ENCODE results near the gene AATF. TPM values are rescaled to one million over a fixed set of nuclear protein-coding genes. Genes with fewer than 3 reads are reported as not detected.

AATF gene, protein sequence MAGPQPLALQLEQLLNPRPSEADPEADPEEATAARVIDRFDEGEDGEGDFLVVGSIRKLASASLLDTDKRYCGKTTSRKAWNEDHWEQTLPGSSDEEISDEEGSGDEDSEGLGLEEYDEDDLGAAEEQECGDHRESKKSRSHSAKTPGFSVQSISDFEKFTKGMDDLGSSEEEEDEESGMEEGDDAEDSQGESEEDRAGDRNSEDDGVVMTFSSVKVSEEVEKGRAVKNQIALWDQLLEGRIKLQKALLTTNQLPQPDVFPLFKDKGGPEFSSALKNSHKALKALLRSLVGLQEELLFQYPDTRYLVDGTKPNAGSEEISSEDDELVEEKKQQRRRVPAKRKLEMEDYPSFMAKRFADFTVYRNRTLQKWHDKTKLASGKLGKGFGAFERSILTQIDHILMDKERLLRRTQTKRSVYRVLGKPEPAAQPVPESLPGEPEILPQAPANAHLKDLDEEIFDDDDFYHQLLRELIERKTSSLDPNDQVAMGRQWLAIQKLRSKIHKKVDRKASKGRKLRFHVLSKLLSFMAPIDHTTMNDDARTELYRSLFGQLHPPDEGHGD
- 47.5 and 54.0 TPM in 2 replicates for total RNA-seq

DNA sequence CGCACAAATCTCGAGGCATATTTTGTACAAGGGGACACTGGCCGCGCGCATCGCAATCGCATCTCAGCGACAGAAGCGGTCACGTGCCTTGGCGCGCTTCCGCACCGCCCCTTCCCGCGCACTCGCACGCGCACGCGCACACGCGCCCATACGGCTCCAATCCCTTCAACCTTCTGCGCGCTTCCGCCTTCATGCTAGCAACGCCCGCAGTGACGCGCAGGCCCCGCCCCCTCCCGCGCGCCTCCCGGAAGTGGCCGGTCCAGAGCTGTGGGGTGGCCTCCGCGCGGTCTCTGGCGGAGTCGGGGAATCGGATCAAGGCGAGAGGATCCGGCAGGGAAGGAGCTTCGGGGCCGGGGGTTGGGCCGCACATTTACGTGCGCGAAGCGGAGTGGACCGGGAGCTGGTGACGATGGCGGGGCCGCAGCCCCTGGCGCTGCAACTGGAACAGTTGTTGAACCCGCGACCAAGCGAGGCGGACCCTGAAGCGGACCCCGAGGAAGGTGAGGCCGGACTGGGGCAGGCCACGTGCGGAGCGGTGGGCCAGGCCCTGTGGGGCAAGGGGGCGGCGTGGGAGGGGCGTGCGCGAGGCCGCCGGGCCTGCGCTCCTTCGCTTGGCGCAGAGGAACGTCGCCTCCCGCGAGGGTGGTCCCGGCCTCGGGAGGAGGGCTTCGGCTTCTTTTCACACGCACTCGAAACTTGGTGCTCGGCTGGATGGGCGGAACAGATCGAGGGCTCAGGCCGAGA, at the start of gene AATF:
AATF (plus strand) TSS at position 238 of the 744 bp plus-strand sequence; CDS start at position 410, 172 bp downstream.
- FAIRE-seq = no peak
- H3K27me3 ChIP-seq (ENCODE audit: control insufficient read depth, insufficient read depth, low read length) = peaks cover 26% of the 10 kb centered on the region
- TF ChIP-seq, protein P1, sequence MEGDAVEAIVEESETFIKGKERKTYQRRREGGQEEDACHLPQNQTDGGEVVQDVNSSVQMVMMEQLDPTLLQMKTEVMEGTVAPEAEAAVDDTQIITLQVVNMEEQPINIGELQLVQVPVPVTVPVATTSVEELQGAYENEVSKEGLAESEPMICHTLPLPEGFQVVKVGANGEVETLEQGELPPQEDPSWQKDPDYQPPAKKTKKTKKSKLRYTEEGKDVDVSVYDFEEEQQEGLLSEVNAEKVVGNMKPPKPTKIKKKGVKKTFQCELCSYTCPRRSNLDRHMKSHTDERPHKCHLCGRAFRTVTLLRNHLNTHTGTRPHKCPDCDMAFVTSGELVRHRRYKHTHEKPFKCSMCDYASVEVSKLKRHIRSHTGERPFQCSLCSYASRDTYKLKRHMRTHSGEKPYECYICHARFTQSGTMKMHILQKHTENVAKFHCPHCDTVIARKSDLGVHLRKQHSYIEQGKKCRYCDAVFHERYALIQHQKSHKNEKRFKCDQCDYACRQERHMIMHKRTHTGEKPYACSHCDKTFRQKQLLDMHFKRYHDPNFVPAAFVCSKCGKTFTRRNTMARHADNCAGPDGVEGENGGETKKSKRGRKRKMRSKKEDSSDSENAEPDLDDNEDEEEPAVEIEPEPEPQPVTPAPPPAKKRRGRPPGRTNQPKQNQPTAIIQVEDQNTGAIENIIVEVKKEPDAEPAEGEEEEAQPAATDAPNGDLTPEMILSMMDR (IDR thresholded peaks at IDR 0.05; ENCODE audit: insufficient read depth, low read length, severe bottlenecking) = no peak
- peaks cover 7% of the 10 kb centered on the region for H3K36me3 ChIP-seq (ENCODE audit: control insufficient read depth, insufficient read depth, low read length)
- H3K4me3 ChIP-seq (ENCODE audit: low read depth, low read length) = peak within 1 kb of the TSS; percentile 93
- DNase-seq (ENCODE audit: low read depth) = peak; percentile 82

GRCh38 chr17:36899250-36900159, 49.2 kb upstream of the AATF start:
- no peaks in the 10 kb centered on the region for H3K36me3 ChIP-seq (ENCODE audit: control insufficient read depth, insufficient read depth, low read length)
- DNase-seq (ENCODE audit: low read depth) (no peak), FAIRE-seq (no peak)
- no peak overlapping the region for H3K4me3 ChIP-seq (ENCODE audit: low read depth, low read length)
- TF ChIP-seq, protein P1 (IDR thresholded peaks at IDR 0.05; ENCODE audit: insufficient read depth, low read length, severe bottlenecking) = no peak
- no peaks in the 10 kb centered on the region for H3K27me3 ChIP-seq (ENCODE audit: control insufficient read depth, insufficient read depth, low read length)

DNA sequence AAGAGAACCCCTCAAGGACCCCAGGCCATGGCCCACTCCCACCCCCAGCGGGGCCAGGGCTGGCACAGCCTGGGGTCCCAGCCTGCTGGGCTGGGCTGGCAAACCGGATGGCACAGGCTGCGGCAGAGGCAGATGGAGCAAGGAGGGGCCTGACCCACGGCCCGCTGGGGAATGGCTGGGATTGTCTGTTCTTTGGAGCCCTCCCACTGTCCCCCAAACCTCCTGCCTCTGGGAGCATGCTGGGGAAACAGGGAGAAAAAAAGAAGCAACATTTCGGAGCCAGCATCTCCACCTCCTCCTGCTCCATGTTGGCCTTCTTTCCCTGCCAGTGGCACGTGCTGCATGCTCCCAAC, 48.6 kb upstream of the AATF start:
- no peaks in the 10 kb centered on the region for H3K36me3 ChIP-seq (ENCODE audit: control insufficient read depth, insufficient read depth, low read length)
- no peak overlapping the region for H3K4me3 ChIP-seq (ENCODE audit: low read depth, low read length)
- no peaks in the 10 kb centered on the region for H3K27me3 ChIP-seq (ENCODE audit: control insufficient read depth, insufficient read depth, low read length)
- DNase-seq (ENCODE audit: low read depth) (no peak), FAIRE-seq (no peak)
- TF ChIP-seq, protein P1 (IDR thresholded peaks at IDR 0.05; ENCODE audit: insufficient read depth, low read length, severe bottlenecking) = no peak

DNA sequence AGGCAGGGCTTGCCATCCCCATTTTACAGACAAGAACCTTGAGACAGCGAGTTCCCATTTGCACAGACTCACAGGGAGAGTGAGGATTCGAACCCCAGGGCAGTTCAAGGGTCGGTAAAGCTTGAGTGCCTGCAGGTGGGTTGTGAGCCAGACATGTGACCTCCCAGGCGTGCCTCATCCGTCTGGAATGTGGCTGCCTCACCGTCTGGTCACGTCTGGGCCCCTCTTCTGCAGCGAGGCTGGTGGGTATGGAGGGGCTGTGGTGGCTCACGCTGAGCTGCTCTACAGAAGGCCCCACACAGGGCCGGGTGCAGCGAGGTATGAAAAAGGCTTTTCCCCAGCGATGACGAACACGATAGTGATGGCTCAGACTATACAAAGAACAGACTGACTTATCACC, 47.2 kb upstream of the AATF start:
- Histone ChIP-seq H3K27me3 (ENCODE audit: control insufficient read depth, insufficient read depth, low read length) (no peaks in the 10 kb centered on the region), H3K4me3 (ENCODE audit: low read depth, low read length) (no peak overlapping the region), H3K36me3 (ENCODE audit: control insufficient read depth, insufficient read depth, low read length) (no peaks in the 10 kb centered on the region)
- FAIRE-seq (no peak), DNase-seq (ENCODE audit: low read depth) (peak; percentile 73)
- TF ChIP-seq, protein P1 (IDR thresholded peaks at IDR 0.05; ENCODE audit: insufficient read depth, low read length, severe bottlenecking) = no peak

DNA sequence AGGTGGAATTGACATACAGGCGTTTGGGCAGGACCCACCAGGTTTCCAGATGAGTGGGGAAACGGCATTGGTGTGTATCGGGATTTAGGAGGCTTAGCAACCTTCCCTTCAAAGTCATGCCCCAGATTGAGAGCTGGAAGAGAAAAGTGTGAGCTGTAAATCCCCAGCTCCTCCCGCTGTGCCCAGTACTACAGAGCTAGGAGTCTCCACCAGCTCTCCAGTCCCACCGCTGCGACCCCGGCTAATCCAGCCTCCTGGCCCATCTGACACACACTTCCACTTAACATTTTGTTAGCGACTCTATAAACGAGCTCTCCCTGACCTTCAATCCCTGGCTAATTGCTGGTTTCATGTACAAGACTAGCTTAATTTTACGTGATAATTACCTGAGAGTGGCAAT, 41.3 kb upstream of the AATF start:
- TF ChIP-seq, protein P1 (IDR thresholded peaks at IDR 0.05; ENCODE audit: insufficient read depth, low read length, severe bottlenecking) = no peak
- no peak for FAIRE-seq
- peaks cover 4% of the 10 kb centered on the region for H3K27me3 ChIP-seq (ENCODE audit: control insufficient read depth, insufficient read depth, low read length)
- no peaks in the 10 kb centered on the region for H3K36me3 ChIP-seq (ENCODE audit: control insufficient read depth, insufficient read depth, low read length)
- no peak for DNase-seq (ENCODE audit: low read depth)
- no peak overlapping the region for H3K4me3 ChIP-seq (ENCODE audit: low read depth, low read length)

Measured in bronchial epithelial cell (primary cell).